GM12872 (cell line): ENCODE results near the gene PHF20.

Experiments used
- CTCF ChIP-seq: IDR thresholded peaks from 3 replicates; pipeline ENCODE4 v1.5.1; 2011; ENCODE audit warnings: low read depth, mild to moderate bottlenecking, low read length, moderate library complexity; ENCODE audit not compliant: insufficient read depth

PHF20 gene

GRCh38 chr20:35972462-35972861 lies 200.6 kb downstream of the PHF20 start:
- TF ChIP-seq CTCF: no peak

- TF ChIP-seq CTCF: no peak
Observed at GRCh38 chr20:35974256-35974655, 202.4 kb downstream of the PHF20 start.

- no peak for TF ChIP-seq CTCF
Observed at GRCh38 chr20:35975576-35976373, 204.0 kb downstream of the PHF20 start.

GRCh38 chr20:35978041-35978513 lies 206.3 kb downstream of the PHF20 start:
- TF ChIP-seq CTCF: no peak

GRCh38 chr20:35979544-35979943 lies 207.7 kb downstream of the PHF20 start:
- no peak for TF ChIP-seq CTCF

- no peak for TF ChIP-seq CTCF
Observed at GRCh38 chr20:35981969-35982368, 210.2 kb downstream of the PHF20 start.

- TF ChIP-seq CTCF: no peak
Observed at GRCh38 chr20:35984382-35984781, 212.6 kb downstream of the PHF20 start.
